ENCODE results near the gene MUSK.

GRCh38 chr9:110763568-110763967, 95.0 kb downstream of the MUSK start:
- TF ChIP-seq, protein P1, sequence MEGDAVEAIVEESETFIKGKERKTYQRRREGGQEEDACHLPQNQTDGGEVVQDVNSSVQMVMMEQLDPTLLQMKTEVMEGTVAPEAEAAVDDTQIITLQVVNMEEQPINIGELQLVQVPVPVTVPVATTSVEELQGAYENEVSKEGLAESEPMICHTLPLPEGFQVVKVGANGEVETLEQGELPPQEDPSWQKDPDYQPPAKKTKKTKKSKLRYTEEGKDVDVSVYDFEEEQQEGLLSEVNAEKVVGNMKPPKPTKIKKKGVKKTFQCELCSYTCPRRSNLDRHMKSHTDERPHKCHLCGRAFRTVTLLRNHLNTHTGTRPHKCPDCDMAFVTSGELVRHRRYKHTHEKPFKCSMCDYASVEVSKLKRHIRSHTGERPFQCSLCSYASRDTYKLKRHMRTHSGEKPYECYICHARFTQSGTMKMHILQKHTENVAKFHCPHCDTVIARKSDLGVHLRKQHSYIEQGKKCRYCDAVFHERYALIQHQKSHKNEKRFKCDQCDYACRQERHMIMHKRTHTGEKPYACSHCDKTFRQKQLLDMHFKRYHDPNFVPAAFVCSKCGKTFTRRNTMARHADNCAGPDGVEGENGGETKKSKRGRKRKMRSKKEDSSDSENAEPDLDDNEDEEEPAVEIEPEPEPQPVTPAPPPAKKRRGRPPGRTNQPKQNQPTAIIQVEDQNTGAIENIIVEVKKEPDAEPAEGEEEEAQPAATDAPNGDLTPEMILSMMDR (IDR thresholded peaks at IDR 0.05; ENCODE audit: borderline replicate concordance, extremely low read depth, low read length, poor library complexity, severe bottlenecking), result no peak
- TF ChIP-seq EZH2 (IDR thresholded peaks at IDR 0.05; ENCODE audit: borderline replicate concordance, low read depth, low read length, severe bottlenecking), result no peak
